Type B pancreatic cell (in vitro differentiated cells): ENCODE results near the gene CCT8. TPM values are rescaled to one million over a fixed set of nuclear protein-coding genes. Genes with fewer than 3 reads are reported as not detected.

Experiments
- DNase-seq: peaks from one replicate; pipeline ENCODE4 v3.0.0; 2021; ENCODE audit warnings: mixed read lengths; ENCODE audit not compliant: unreplicated experiment; ENCODE audit errors: extremely low spot score
- H3K27ac Mint-ChIP-seq: 2 replicates; pipeline ENCODE4 v1.8.0; 2021; ENCODE audit warnings: mild to moderate bottlenecking, mixed read lengths
- H3K27me3 Mint-ChIP-seq: 2 replicates; pipeline ENCODE4 v1.8.0; 2021; ENCODE audit warnings: mixed read lengths
- H3K36me3 Mint-ChIP-seq: 2 replicates; pipeline ENCODE4 v1.8.0; 2021; ENCODE audit warnings: mixed read lengths
- H3K4me1 Mint-ChIP-seq: one replicate; pipeline ENCODE4 v1.8.0; 2021; ENCODE audit warnings: mixed read lengths; ENCODE audit not compliant: unreplicated experiment
- H3K4me3 Mint-ChIP-seq: 2 replicates; pipeline ENCODE4 v1.8.0; 2021; ENCODE audit warnings: mild to moderate bottlenecking, mixed read lengths
- H3K9me3 Mint-ChIP-seq: 2 replicates; pipeline ENCODE4 v1.8.0; 2021; ENCODE audit warnings: mixed read lengths
- total RNA-seq: library from RNA; stranded (reverse); gene quantifications from 2 replicates; pipeline ENCODE4 v1.2.1, GENCODE V29; 2021; ENCODE audit warnings: low replicate concordance
- TF ChIP-seq, protein P1 (sequence below): fragments of 200-600 bp; sonication (generic); conservative IDR thresholded peaks from 2 replicates; pipeline ENCODE4 v1.5.0; 2021; ENCODE audit warnings: antibody characterized with exemption, mild to moderate bottlenecking

Gene CCT8
- total RNA-seq, 1 donor from 2014 or later, result 218 TPM

DNA sequence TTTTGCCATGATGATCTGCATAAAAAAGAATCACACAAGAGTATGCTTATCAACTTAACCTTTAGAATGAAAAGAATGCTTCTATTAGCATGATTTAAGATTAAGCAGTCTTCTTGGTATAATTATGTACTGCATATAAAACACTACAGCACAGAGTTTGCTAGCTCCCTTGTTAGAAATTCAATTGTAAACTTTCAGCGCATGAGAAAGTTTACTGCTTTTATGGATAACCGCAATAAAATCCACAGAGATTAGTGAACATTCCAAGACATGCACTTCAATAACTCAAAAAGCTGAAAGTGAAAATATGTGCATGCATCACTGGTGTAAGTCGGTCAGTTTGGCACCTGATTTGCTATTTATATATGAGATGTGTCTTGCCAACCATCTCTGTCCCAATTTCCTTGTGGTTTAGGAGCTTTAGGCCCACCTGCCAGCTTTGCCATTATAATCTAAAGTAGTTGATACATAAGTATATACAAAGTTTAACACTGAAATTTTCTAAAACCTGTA, 16.9 kb downstream of the CCT8 start:
- Mint-ChIP-seq H3K4me1 (no peaks in the 10 kb centered on the region), H3K36me3 (peaks cover 23% of the 10 kb centered on the region), H3K27me3 (no peaks in the 10 kb centered on the region), H3K27ac (no peak overlapping the region), H3K9me3 (no peaks in the 10 kb centered on the region), H3K4me3 (no peak overlapping the region)
- DNase-seq, result no peak
- TF ChIP-seq, protein P1, sequence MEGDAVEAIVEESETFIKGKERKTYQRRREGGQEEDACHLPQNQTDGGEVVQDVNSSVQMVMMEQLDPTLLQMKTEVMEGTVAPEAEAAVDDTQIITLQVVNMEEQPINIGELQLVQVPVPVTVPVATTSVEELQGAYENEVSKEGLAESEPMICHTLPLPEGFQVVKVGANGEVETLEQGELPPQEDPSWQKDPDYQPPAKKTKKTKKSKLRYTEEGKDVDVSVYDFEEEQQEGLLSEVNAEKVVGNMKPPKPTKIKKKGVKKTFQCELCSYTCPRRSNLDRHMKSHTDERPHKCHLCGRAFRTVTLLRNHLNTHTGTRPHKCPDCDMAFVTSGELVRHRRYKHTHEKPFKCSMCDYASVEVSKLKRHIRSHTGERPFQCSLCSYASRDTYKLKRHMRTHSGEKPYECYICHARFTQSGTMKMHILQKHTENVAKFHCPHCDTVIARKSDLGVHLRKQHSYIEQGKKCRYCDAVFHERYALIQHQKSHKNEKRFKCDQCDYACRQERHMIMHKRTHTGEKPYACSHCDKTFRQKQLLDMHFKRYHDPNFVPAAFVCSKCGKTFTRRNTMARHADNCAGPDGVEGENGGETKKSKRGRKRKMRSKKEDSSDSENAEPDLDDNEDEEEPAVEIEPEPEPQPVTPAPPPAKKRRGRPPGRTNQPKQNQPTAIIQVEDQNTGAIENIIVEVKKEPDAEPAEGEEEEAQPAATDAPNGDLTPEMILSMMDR, result no peak

DNA sequence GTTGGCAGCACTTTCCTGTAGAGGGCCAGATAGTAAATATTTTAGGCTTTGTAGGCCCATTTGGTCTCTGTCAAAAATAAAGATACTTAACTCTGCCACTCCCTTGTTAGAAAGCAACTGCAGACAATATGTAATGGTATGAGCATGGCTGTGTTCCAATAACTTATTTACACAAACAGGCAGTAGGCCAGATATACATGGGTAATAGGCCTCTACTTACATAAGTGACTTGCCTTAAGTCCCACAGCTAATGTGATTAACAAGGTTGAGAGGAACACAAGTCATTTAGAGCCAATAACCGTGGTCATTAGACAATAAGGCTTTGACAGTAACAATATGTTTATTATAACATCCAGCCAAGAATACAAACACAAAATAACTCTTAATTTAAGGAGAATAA, 17.4 kb downstream of the CCT8 start:
- no peaks in the 10 kb centered on the region for H3K9me3 Mint-ChIP-seq
- H3K4me1 Mint-ChIP-seq, result no peaks in the 10 kb centered on the region

DNA sequence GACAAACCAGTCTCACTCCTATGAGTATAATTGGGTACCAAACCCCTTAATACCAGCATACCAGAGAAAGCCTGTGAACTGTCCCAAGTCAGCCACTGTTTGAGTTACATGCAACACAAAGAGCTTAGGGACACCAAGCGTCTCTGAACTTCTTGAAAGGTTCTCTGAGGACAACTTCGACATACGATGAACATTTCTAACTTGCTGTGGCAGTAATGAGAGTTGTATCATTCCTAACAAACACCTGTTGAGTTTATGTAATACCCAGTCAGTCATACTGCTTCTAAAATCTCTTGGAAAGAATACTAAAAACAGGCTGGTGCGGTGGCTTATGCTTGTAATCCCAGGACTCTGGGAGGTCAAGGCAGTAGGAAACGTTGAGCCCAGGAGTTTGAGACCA, 18.4 kb downstream of the CCT8 start:
- H3K27me3 Mint-ChIP-seq, result no peaks in the 10 kb centered on the region
- H3K36me3 Mint-ChIP-seq, result peaks cover 19% of the 10 kb centered on the region
- H3K4me3 Mint-ChIP-seq, result no peak overlapping the region
- TF ChIP-seq, protein P1, result no peak
- H3K4me1 Mint-ChIP-seq, result no peaks in the 10 kb centered on the region
- DNase-seq, result no peak
- no peak overlapping the region for H3K27ac Mint-ChIP-seq
- no peaks in the 10 kb centered on the region for H3K9me3 Mint-ChIP-seq

More for the DNA sequence above, 17.4 kb downstream of the CCT8 start:
- H3K27me3 Mint-ChIP-seq, result no peaks in the 10 kb centered on the region
- TF ChIP-seq, protein P1, result no peak
- H3K36me3 Mint-ChIP-seq, result peaks cover 21% of the 10 kb centered on the region
- no peak overlapping the region for H3K4me3 Mint-ChIP-seq
- H3K27ac Mint-ChIP-seq, result no peak overlapping the region
- no peak for DNase-seq

DNA sequence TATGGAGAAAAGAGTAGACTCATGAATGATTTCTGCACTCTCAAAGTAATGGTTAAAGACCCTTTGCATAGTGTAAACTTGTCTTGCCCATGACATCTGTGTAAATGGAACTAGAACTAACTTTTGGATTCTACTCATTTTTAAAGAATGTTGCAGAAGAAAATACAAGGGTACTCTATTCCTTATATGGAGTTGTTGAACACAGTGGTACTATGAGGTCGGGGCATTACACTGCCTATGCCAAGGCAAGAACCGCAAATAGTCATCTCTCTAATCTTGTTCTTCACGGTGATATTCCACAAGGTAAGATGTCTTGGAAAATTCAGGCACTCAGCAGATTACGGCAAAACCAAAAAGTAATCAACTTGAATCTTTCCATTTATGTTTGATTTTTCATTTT, 19.8 kb downstream of the CCT8 start:
- Mint-ChIP-seq H3K27ac (no peak overlapping the region), H3K9me3 (no peaks in the 10 kb centered on the region), H3K4me1 (no peaks in the 10 kb centered on the region), H3K4me3 (no peak overlapping the region), H3K27me3 (no peaks in the 10 kb centered on the region), H3K36me3 (peaks cover 20% of the 10 kb centered on the region)
- DNase-seq, result no peak
- TF ChIP-seq, protein P1, result no peak

DNA sequence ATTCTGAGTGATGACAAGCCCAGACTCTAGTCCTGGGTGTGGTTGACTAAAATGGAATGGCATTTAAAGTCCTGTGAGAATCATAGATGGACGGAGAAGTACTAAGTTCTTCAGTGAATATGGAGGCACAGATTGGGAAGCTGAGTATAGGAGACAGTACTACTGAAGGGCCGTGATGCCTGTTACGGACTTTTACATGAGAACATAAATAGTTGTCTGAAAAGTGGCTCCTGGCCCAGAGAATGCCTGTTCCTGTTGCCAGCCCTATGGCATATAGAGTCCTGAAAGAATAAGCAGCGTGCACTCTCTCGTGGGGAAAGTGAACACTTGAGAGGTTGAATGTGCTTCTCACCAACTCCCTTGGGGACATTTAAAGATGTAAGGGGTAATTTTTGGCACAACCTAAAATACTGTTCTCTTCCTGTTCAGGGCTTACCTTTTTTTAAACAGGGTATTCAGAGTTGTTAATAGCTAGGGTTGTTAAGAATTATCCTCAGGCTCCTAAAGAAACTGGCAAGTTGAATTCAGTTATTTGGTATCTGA, 20.4 kb downstream of the CCT8 start:
- Mint-ChIP-seq H3K9me3 (no peaks in the 10 kb centered on the region), H3K27me3 (no peaks in the 10 kb centered on the region), H3K27ac (no peak overlapping the region), H3K4me3 (no peak overlapping the region), H3K4me1 (no peaks in the 10 kb centered on the region), H3K36me3 (peaks cover 20% of the 10 kb centered on the region)
- no peak for DNase-seq
- TF ChIP-seq, protein P1, result no peak
